GM12801 (cell line): Measurements from ENCODE around the gene TMEM242.

Experiments used
- CTCF ChIP-seq: IDR thresholded peaks from one replicate; pipeline ENCODE4 v1.5.1; 2011; ENCODE audit warnings: control low read depth; ENCODE audit not compliant: insufficient read length; ENCODE audit errors: extremely low read depth

The TMEM242 gene

GRCh38 chr6:157332813-157333212, 9.5 kb upstream of the TMEM242 start:
- TF ChIP-seq CTCF: no peak

GRCh38 chr6:157330831-157331230, 7.5 kb upstream of the TMEM242 start:
- no peak for TF ChIP-seq CTCF

DNA sequence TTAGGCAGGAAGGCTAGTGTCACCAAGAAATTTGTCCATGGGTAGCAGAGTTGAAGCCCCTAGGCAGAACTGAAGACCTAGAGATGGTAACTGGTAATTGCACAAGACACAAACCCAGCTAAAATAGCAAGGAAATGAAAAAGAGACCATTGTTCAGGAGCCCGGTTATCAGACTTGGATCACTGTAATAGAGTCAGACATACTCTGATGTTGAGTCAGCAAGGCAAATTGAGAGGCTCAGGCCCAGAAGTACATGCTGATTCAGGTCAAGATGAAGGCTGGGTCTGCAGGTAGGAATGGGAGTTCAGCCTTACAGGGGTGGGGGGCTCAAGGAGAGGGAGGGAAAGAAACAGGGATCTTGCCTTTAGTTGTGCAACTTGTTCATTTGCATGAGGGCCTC, 6.5 kb upstream of the TMEM242 start:
- no peak for TF ChIP-seq CTCF

DNA sequence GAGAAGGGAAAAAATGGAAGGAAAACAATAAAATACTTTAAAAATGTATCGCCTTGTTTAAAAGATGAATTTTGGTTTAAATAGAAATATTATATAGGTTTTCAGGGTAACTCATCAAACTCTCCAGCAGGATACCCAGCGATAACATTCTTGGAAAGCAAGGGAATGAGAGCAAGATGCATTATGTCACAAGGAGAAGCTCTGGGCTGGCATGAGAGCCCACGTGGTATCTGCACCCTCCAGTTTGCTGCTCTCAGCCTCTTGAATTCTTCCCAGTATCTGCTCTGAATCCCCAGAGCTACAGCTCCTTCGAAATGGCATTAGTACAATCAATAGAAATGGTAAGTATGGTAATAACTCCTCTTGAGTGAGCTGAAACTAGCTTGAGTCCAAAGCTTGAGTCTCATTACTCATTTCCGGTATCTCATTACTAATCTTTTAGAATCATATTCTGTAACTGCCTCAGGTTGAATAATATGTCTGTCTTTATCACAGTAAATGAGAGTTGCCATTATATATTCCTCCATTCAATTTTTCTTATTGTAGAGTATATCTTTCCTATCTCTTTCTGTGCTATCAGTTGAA, 4.9 kb upstream of the TMEM242 start:
- no peak for TF ChIP-seq CTCF

DNA sequence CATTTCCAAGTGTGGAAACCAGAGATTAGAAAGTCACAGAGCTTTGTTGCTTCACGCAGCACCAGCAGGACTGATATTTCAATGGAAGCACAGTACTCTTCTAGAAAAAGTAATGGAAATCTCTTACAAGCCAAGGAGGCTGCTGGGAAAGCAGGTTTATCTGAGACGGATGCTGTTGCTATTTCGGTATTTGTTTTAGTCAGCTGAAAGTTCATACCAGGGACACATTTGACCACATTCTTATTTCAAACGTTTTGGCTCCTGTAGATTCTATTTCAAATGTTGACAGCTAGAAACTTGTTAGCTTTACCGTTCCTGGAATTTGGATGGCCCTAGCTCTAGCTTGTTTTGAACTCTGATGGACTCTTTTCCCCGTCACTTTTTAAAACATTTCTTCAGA, 3.7 kb upstream of the TMEM242 start:
- no peak for TF ChIP-seq CTCF

DNA sequence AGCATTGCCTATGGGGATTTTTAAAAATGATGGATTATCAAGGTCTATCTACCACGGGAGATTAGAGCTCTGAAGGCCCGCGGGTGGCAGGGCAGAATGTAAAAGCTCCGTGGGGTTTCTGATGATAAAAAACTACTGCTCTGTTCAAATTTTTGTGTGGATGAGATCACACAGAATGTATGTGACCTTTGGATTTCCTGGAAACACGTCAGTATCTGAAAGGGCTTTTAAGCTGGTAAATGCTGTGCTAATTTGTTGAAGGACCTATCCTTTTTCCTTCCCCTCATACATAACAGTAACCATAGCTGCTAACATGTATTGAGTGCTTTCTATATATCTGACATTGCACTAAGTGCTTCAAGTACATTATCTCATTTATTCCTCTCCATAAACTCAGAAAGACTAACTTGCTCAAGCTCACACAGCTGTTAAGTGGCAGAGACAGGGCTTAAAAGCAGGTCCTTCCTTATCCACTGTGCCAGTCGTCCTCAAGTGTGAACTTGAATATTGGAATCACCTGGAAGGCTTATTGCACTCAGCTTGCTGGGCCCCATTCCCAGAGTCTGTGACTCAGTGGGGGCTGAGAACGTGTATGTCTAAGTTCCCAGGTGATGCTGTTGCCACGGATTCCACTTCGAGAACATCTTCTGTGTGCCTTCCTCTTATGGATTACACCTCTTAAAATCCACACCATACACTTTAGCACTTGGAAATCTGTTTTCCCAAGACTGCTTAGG, 1.9 kb upstream of the TMEM242 start:
- TF ChIP-seq CTCF: no peak

- TF ChIP-seq CTCF: no peak
Measured at GRCh38 chr6:157323966-157324300, 614 bp upstream of the TMEM242 start.
